Activated T-cell treated with anti-CD3 and anti-CD28 coated beads, Interleukin-2, amount 50 U/mL, for 24 hours (primary cell): ENCODE data around the gene ISCA2.
A peak's percentile ranks its signal among the peaks of the same experiment; 100 is the strongest.

ENCODE experiments used
- DNase-seq: peaks from one replicate; pipeline ENCODE4 v3.0.0-alpha.2; 2020
- H3K27ac Mint-ChIP-seq: 2 replicates; pipeline ENCODE4 v1.8.0; 2020; ENCODE audit warnings: mild to moderate bottlenecking, mixed read lengths
- H3K27me3 Mint-ChIP-seq: 2 replicates; pipeline ENCODE4 v1.8.0; 2020; ENCODE audit warnings: mixed read lengths
- H3K36me3 Mint-ChIP-seq: 2 replicates; pipeline ENCODE4 v1.8.0; 2020; ENCODE audit warnings: low read depth, mixed read lengths
- H3K4me1 Mint-ChIP-seq: 2 replicates; pipeline ENCODE4 v1.8.0; 2020; ENCODE audit warnings: low read depth, mixed read lengths
- H3K4me3 Mint-ChIP-seq: 2 replicates; pipeline ENCODE4 v1.8.0; 2020; ENCODE audit warnings: mild to moderate bottlenecking, moderate library complexity, mixed read lengths
- H3K9me3 Mint-ChIP-seq: 2 replicates; pipeline ENCODE4 v1.8.0; 2020; ENCODE audit warnings: mixed read lengths

ISCA2 gene

DNA sequence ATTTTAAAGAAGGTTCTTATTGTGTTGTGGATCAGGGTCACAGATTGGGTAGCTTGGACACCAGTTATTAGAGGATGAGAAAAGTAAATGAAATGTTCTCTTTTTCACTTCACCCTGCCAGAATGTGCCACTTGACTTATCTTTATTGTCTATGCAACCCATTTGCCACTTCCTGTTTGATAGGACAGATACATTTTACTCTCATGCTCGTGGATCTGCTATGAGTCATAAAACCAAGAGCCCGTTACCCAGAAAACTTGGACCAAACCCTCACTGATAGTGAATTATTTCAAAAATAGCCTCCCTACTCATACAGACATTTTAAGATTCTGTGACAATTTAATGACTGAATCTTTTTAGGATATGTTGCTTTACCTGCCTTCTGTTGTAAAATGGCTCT, 1.8 kb downstream of the ISCA2 start:
- Mint-ChIP-seq H3K9me3 (no peaks in the 10 kb centered on the region), H3K4me1 (peaks cover 26% of the 10 kb centered on the region), H3K27ac (peak overlapping the region; percentile 91), H3K27me3 (no peaks in the 10 kb centered on the region), H3K4me3 (no peak overlapping the region), H3K36me3 (peaks cover 29% of the 10 kb centered on the region)
- no peak for DNase-seq

DNA sequence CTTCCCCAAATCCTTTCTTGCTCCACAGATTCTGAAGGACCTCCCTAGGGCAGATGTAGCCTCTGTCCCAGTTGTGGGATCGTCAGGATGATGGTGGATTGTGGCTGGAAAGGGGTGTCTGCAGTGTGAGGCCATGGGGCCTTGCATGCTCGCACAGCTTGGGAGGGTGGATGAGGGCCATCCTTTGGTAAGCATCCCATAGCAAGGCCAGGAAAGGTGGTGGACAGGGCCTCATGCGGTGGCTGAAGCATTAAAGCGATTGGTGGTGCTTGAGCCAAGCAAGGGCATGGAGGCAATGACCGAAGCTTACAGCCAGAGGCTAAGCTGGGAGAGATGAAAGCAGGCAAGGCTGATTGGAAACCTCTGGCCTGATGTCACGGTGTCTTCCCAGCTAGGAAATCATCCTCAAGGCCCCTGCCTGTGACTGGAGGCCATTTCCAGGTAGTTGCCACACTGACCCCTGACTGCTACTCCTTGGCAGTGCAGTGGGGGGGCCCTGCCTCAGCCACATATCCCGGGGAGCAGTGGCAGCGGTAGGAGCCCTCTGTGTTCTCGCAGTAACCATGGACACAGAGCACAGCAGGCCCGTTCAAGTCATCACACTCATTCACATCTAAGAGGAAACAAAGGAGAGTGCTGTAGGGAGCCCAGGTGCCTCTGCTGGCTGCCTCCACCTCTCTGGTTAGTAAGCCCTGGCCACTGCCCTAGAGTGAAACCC, 7.0 kb downstream of the ISCA2 start:
- Mint-ChIP-seq H3K4me1 (peaks cover 5% of the 10 kb centered on the region), H3K4me3 (no peak overlapping the region), H3K27me3 (no peaks in the 10 kb centered on the region), H3K9me3 (no peaks in the 10 kb centered on the region), H3K36me3 (peaks cover 12% of the 10 kb centered on the region), H3K27ac (no peak overlapping the region)
- DNase-seq: no peak

DNA sequence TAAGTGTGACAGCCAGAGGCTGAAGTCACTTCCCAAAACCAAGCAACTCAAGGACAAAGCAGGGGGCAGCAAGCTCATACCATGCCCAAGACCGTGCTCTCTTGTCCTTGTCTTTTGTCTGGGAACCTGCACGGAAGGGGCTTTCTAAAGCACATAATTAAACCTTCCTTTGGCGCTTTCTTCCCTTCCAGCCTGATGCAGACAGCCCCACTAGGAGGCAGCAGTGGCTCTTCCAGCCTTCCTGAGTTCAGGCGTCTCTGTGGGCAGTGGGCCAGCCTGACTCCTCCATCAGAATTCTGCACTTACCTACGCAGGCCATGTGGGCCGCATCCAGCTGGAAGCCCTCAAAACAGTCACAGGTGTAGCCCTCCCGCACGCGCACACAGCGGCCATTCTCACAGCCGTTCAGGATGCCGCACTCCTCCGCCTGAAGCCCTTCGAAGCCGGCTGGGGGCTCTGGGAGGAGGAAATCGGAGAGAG, 7.6 kb downstream of the ISCA2 start:
- no peaks in the 10 kb centered on the region for H3K27me3 Mint-ChIP-seq
- peak; percentile 26 for DNase-seq
- H3K4me1 Mint-ChIP-seq: peaks cover 2% of the 10 kb centered on the region
- no peak overlapping the region for H3K27ac Mint-ChIP-seq
- H3K36me3 Mint-ChIP-seq: peaks cover 8% of the 10 kb centered on the region
- no peak overlapping the region for H3K4me3 Mint-ChIP-seq
- H3K9me3 Mint-ChIP-seq: no peaks in the 10 kb centered on the region

DNA sequence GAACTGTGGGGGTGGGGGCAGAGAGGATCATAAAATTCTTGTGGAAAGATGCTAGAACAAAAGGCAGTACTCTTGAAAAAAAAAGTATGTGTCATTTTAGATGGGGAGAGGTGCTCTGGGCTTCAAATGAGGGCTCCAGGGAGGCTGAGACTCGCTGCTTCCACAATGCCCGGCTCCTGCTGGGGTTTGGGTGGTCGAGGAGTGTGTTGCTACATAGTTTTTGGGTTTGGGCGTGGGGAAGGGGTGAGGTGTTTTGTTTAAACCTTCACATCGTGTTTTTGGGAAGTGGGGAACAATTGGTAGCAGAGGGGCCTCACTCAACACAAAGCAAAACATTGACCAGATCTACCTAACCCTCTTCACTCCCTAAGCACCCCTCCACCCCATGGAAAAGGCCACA, 8.1 kb downstream of the ISCA2 start:
- no peaks in the 10 kb centered on the region for H3K27me3 Mint-ChIP-seq
- H3K4me3 Mint-ChIP-seq: no peak overlapping the region
- H3K9me3 Mint-ChIP-seq: no peaks in the 10 kb centered on the region
- peaks cover 4% of the 10 kb centered on the region for H3K36me3 Mint-ChIP-seq
- H3K4me1 Mint-ChIP-seq: peaks cover 2% of the 10 kb centered on the region
- no peak for DNase-seq
- H3K27ac Mint-ChIP-seq: no peak overlapping the region

DNA sequence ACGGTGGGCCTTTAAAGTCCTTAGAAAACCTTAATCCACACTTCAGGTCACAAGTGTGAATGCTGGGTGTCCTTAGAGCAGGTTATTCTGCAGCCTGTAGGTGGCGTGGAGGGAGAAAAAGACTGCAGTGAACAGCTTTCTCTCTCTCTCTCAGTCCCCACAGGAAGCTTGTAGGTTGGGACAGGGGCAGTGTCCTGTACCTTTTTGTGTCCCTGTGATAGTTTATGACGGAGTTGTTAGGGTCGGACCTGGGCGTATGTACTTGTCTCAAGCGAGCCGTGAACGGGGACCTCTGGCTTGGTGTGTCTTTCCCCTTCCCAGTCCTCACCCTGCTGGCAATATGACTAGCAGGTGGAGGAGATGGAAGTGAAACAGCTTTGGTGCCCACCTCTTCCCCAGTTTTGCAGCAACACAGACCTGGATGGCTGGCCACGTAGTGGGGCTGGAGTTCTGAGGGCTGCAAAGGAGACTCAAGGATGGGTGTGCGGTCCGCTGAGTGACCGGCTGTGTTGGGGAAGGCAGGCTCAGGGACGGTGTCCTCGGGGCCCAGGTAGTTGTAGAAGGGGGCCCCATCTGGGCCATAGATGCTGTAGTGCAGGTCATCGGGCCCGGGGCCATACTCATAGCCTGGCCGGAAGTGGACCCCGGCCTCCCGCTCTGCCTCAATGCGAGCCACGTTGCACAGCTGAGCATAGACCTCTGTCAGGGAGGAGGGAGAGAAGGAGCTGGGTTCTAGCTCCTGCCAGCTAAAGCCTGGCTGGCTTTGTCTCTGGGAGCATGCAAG, 8.9 kb downstream of the ISCA2 start:
- H3K4me1 Mint-ChIP-seq: peaks cover 2% of the 10 kb centered on the region
- no peak overlapping the region for H3K4me3 Mint-ChIP-seq
- H3K27ac Mint-ChIP-seq: no peak overlapping the region
- H3K27me3 Mint-ChIP-seq: no peaks in the 10 kb centered on the region
- DNase-seq: peak; percentile 26
- H3K9me3 Mint-ChIP-seq: no peaks in the 10 kb centered on the region
- H3K36me3 Mint-ChIP-seq: peaks cover 4% of the 10 kb centered on the region

DNA sequence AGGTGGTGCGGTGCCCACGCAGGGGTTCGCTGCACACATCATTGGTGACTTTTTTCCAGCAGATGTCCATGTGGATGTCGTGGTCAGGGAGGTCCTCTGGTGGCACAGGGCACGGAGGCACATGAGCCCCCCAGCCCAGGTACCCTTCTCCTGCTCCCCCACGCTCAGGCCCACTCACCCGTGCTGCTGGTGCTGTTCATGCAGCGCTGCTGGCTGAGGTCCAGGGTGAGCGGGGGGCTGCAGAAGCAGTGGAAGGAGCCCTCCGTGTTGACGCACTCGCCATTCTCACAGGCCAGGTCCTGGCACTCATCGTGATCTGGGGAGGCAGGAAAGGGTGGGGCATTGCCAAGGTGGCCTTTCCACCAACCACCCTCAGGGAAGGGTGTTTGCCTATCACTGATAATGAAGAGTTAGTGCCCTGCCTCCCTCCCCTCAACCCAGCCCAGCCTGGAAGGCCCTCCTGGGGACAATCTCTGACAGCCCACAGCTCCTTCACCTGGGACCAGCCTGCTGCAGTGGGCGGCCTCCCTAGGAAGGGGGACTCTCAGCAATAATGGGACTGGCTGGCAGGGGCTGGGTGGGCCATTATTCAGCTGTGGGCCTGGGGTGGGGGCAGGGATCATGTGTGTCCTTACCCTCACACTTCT, 9.8 kb downstream of the ISCA2 start:
- H3K4me1 Mint-ChIP-seq: peaks cover 2% of the 10 kb centered on the region
- DNase-seq: no peak
- no peak overlapping the region for H3K4me3 Mint-ChIP-seq
- no peaks in the 10 kb centered on the region for H3K9me3 Mint-ChIP-seq
- no peak overlapping the region for H3K27ac Mint-ChIP-seq
- no peaks in the 10 kb centered on the region for H3K27me3 Mint-ChIP-seq
- H3K36me3 Mint-ChIP-seq: peaks cover under 1% of the 10 kb centered on the region

DNA sequence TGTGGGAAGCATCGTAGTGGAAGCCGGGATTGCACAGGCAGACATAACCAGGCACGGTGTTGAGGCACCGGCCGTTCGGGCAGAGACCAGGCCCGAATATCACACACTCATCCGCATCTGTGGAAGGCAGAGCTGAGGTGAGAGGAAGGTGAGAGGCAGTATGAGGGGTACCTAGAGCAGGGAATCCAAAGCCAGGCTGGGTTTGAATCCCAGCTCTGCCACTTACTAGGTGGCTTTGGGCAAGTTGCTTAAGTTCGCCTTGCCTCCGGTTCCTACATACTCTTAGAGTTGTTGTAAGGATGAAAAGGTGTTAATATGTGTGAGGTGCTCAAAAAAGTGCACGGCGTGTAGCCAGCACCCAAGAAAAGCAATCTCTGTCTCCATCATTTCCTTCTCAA, 10.4 kb downstream of the ISCA2 start:
- Mint-ChIP-seq H3K4me1 (peaks cover 2% of the 10 kb centered on the region), H3K9me3 (no peaks in the 10 kb centered on the region), H3K36me3 (no peaks in the 10 kb centered on the region), H3K27ac (no peak overlapping the region), H3K4me3 (no peak overlapping the region), H3K27me3 (no peaks in the 10 kb centered on the region)
- no peak for DNase-seq

DNA sequence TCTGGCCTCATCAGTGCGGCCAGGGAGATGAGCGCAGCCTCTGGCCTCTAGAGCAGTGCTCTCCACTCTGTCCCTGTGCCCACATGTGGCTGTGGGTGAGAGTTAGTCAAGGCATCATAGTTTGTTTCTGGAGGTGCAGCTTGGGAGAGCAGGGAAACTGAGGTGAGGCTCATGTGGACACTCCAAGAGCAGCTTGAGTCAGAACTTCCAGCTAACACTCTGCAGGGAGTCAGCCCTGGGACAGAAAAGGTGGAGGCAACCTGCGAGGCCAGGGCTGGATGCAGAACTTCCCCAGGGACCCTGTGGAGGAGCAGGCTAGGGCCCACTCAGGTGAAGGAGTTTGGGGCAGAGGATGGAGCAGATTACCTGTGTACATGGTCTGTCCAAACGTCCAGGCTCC, 10.8 kb downstream of the ISCA2 start:
- Mint-ChIP-seq H3K9me3 (no peaks in the 10 kb centered on the region), H3K4me3 (no peak overlapping the region), H3K36me3 (no peaks in the 10 kb centered on the region), H3K4me1 (peaks cover 2% of the 10 kb centered on the region), H3K27me3 (no peaks in the 10 kb centered on the region), H3K27ac (no peak overlapping the region)
- DNase-seq: peak; percentile 19

DNA sequence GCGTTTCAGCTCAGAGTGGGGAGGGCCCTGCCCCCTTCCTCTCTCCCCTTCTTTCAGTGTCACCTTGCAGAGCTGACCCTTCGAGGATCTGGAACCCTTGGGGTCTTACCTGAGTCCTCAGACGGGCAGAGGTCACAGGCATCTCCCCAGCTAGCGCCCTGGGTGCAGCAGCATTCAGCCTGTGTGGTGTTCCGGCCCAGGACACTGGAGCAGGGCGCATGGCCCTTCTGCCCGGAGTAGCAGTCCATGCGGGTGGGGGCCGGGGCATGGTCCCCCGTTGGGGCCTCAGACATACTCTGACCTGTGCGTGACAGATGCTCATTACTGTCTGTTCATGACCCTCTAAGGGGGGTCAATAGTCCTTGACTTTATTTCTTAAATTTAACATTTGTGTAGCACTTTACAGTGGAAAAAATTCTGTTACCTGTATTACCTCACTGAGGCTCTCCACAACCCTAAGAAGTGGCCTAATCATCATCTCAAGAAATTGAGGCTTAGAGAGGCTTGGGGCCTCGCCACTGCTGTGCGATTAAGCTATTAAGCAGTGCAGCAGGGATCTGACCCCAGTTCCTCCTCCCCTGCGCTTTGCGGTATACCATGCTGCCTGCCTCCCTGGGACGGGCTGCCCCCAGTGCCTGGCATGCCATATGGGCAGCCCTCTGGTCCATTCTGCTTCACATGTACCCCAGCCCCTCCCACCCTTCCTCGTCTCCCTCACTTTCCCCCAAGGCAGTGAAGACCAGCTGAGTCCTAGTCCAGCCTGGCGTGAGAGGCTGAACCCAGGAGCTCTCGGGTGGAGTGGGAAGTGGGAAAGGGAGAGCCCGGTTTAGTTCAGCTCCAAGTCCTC, 11.5 kb downstream of the ISCA2 start:
- H3K27ac Mint-ChIP-seq: no peak overlapping the region
- DNase-seq: peak; percentile 22

DNA sequence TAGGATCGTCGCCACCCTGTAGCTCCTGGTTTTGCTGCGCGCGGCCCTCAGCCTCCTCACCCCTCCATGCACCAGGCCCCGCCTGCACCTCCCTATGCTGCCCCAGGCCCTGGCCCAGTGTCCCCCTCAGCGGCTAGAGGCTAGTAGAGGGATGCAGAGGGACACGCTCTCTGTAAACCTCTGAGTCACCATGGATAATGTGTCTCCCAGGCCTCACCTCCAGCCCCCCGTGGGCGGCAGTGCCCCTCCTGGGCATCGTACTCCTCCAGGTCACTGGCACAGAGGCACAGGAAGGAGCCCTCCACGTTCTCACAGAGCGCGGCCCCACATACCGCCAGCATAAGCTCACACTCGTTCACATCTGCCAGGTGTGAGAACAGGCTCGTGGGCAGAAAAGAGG, 12.3 kb downstream of the ISCA2 start:
- no peaks in the 10 kb centered on the region for H3K9me3 Mint-ChIP-seq
- DNase-seq: peak; percentile 22
- no peak overlapping the region for H3K27ac Mint-ChIP-seq
- H3K4me3 Mint-ChIP-seq: no peak overlapping the region
- no peaks in the 10 kb centered on the region for H3K27me3 Mint-ChIP-seq
- peaks cover 2% of the 10 kb centered on the region for H3K4me1 Mint-ChIP-seq
- H3K36me3 Mint-ChIP-seq: no peaks in the 10 kb centered on the region

More for the DNA sequence above, 11.5 kb downstream of the ISCA2 start:
- peaks cover 2% of the 10 kb centered on the region for H3K4me1 Mint-ChIP-seq
- H3K27me3 Mint-ChIP-seq: no peaks in the 10 kb centered on the region
- H3K36me3 Mint-ChIP-seq: no peaks in the 10 kb centered on the region
- H3K9me3 Mint-ChIP-seq: no peaks in the 10 kb centered on the region
- no peak overlapping the region for H3K4me3 Mint-ChIP-seq

DNA sequence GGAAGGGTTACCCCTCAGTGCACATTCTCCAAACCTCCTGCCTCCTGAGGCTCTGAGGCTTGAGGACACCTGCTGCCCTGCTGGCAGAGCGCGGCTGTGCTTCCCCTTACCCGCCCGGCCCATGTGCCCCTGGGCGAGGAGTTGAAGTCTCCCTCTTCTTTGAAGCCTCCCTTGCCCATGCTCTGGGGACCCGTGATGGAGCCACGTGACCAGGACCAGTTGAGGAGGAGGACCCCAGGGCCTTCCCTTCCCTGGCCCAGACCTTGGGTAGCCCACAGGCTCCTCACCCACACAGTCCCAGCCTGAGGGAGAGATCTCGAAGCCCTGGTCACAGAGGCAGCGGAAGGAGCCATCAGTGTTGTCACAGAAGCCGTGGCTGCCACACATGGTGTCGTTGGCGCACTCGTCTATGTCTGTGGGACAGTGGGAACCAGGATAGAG, 12.9 kb downstream of the ISCA2 start:
- Mint-ChIP-seq H3K27ac (no peak overlapping the region), H3K27me3 (no peaks in the 10 kb centered on the region), H3K9me3 (no peaks in the 10 kb centered on the region), H3K4me3 (no peak overlapping the region), H3K36me3 (no peaks in the 10 kb centered on the region), H3K4me1 (peaks cover 2% of the 10 kb centered on the region)
- no peak for DNase-seq

DNA sequence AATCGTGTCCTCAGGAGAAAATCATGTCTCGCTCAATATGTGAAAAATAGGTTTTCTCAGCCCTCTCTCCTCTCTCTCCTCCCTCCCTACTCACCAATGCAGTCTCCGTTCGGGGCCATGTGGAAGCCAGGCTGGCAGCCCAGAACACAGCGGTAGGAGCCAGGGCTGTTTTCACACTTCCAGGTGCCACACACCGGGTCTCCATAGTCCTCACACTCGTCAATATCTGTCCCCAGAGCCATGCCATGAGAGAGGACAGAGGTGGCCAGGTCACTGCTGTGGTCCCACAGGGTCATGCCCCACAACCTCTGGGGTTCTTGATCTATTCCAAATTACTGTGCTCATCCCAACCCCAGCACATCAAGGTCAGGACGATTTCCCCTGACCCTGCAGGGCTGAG, 13.5 kb downstream of the ISCA2 start:
- H3K36me3 Mint-ChIP-seq: no peaks in the 10 kb centered on the region
- no peak overlapping the region for H3K4me3 Mint-ChIP-seq
- H3K4me1 Mint-ChIP-seq: peaks cover 2% of the 10 kb centered on the region
- DNase-seq: no peak
- H3K27me3 Mint-ChIP-seq: peaks cover 3% of the 10 kb centered on the region
- H3K9me3 Mint-ChIP-seq: no peaks in the 10 kb centered on the region
- no peak overlapping the region for H3K27ac Mint-ChIP-seq

DNA sequence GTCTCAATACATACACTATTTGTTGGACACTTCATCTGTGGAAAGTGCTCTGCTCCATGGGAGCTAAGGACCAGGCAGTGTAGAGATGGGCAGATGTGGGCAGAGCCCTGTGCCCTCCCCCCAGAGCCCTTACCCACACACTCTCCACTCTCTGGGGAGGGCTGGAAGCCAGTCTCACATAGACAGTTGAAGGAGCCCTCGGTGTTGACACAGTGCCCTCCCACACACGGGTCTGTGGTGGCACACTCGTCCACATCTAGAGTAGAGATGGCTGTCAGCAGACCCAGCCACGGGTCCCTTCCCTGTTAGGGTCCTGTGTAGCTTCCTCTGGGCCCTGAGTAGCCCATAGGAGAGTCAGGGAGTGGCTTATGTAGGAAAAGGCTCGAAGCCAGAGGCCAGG, 14.3 kb downstream of the ISCA2 start:
- Mint-ChIP-seq H3K4me1 (no peaks in the 10 kb centered on the region), H3K9me3 (no peaks in the 10 kb centered on the region), H3K36me3 (no peaks in the 10 kb centered on the region), H3K27ac (no peak overlapping the region), H3K4me3 (no peak overlapping the region), H3K27me3 (peaks cover 10% of the 10 kb centered on the region)
- peak; percentile 14 for DNase-seq

DNA sequence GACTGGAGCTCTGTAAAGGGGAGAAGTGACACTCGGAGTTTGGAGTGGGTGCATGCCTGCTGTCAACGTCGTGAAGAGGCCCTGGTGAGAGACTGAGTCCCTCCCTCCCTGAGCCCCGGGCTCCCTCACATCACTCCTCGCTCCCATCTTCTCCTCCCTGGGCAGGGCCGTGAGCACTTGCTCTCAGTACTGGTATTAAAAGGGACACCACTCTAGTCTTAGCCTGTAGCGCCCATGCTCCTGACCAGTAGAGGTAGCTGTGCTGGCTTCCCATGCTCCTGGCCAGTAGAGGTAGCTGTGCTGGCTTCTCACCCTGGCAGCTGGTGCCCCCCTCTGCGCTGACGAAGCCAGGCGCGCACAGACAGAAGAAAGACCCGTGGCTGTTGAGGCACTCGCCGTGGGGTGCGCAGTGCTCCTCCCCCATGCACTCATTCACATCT, 14.7 kb downstream of the ISCA2 start:
- DNase-seq: no peak
- H3K4me3 Mint-ChIP-seq: no peak overlapping the region
- no peaks in the 10 kb centered on the region for H3K9me3 Mint-ChIP-seq
- no peaks in the 10 kb centered on the region for H3K4me1 Mint-ChIP-seq
- H3K27ac Mint-ChIP-seq: no peak overlapping the region
- peaks cover 14% of the 10 kb centered on the region for H3K27me3 Mint-ChIP-seq
- no peaks in the 10 kb centered on the region for H3K36me3 Mint-ChIP-seq
